Activated naive CD4-positive, alpha-beta T cell treated with anti-CD3 and anti-CD28 coated beads for 36 hours (primary cell): Measurements from ENCODE around the gene USPL1. TPM values are rescaled to one million over a fixed set of nuclear protein-coding genes. Genes with fewer than 3 reads are reported as not detected.

Experiments used
- CTCF ChIA-PET: fragments of 350-600 bp; sonication (Branson Sonifier 250); formaldehyde crosslinking; loops from one replicate; lab custom pipeline; 2021; ENCODE audit warnings: antibody characterized with exemption; lab: Charles Lee
- DNase-seq: peaks from one replicate; pipeline ENCODE4 v3.0.0-alpha.2; 2020
- H3K27ac Mint-ChIP-seq: one replicate; pipeline ENCODE4 v1.8.0; 2021; ENCODE audit warnings: mild to moderate bottlenecking, mixed read lengths
- H3K27me3 Mint-ChIP-seq: one replicate; pipeline ENCODE4 v1.8.0; 2021; ENCODE audit warnings: low read depth, mixed read lengths
- H3K36me3 Mint-ChIP-seq: one replicate; pipeline ENCODE4 v1.8.0; 2021; ENCODE audit warnings: low read depth, mixed read lengths
- H3K4me1 Mint-ChIP-seq: one replicate; pipeline ENCODE4 v1.8.0; 2021; ENCODE audit warnings: low read depth, mixed read lengths
- H3K4me3 Mint-ChIP-seq: one replicate; pipeline ENCODE4 v1.8.0; 2021; ENCODE audit warnings: mild to moderate bottlenecking, moderate library complexity, mixed read lengths
- H3K9me3 Mint-ChIP-seq: one replicate; pipeline ENCODE4 v1.8.0; 2021; ENCODE audit warnings: mixed read lengths
- intact Hi-C: fragments of 100-400 bp; cut with micrococcal nuclease; formaldehyde crosslinking; loops from one replicate; pipeline ENCODE4 v1.15.1; 2023
- total RNA-seq, 2 experiments: library from RNA; stranded (reverse); gene quantifications; one replicate each; pipeline ENCODE4 v1.2.3, GENCODE V29; 2021

The USPL1 gene
- total RNA-seq, 2 experiments from 2014 or later, result 10.7 to 11.3 TPM

GRCh38 chr13:30665638-30666037 is 47.9 kb downstream of the USPL1 start:
- Mint-ChIP-seq H3K27me3 (no peaks in the 10 kb centered on the region), H3K36me3 (no peaks in the 10 kb centered on the region), H3K27ac (no peak overlapping the region), H3K4me3 (no peak overlapping the region), H3K9me3 (no peaks in the 10 kb centered on the region), H3K4me1 (no peaks in the 10 kb centered on the region)
- DNase-seq, result no peak
- CTCF ChIA-PET, result interaction anchor here (1.2 to 1.8 kb wide), 2 partner anchors 139 to 190 kb away, joined by 3 to 4 read pairs; no protein-coding TSS in a partner anchor
- intact Hi-C loops, result no loop called here

GRCh38 chr13:30666113-30666512 is 48.4 kb downstream of the USPL1 start:
- H3K4me1 Mint-ChIP-seq, result no peaks in the 10 kb centered on the region
- intact Hi-C loops, result no loop called here
- CTCF ChIA-PET, result interaction anchor here (1.8 kb wide), 1 partner anchor 138 kb away, joined by 3 read pairs; no protein-coding TSS in a partner anchor

GRCh38 chr13:30667014-30667413 is 49.3 kb downstream of the USPL1 start:
- intact Hi-C loops, result no loop called here
- Mint-ChIP-seq H3K36me3 (no peaks in the 10 kb centered on the region), H3K27me3 (no peaks in the 10 kb centered on the region), H3K4me1 (no peaks in the 10 kb centered on the region), H3K27ac (no peak overlapping the region), H3K9me3 (no peaks in the 10 kb centered on the region), H3K4me3 (no peak overlapping the region)
- DNase-seq, result no peak
- CTCF ChIA-PET, result no interaction called here

More at GRCh38 chr13:30666113-30666512, 48.4 kb downstream of the USPL1 start:
- H3K9me3 Mint-ChIP-seq, result no peaks in the 10 kb centered on the region
- H3K27me3 Mint-ChIP-seq, result no peaks in the 10 kb centered on the region
- H3K27ac Mint-ChIP-seq, result no peak overlapping the region
- H3K36me3 Mint-ChIP-seq, result no peaks in the 10 kb centered on the region
- no peak overlapping the region for H3K4me3 Mint-ChIP-seq
- DNase-seq, result no peak

DNA sequence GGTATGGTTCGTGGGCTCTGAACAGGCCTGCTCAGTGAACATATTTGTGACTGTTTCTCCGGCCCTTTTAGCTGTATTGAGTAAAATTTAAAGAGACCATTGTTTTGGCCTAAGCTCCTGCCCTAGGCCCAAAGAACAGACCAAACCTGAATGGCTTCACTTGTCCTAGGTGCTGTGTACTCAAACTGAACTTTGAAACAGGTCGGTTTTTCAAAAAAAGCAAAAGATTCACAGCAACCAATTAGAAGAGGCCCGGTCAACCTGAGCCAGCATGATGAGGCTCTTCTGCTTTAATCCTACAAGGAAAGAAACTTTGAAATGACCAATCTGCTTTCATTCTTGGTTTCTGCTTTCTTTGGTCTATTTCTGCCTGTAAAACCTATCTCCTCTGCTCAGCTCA is 50.6 kb downstream of the USPL1 start:
- intact Hi-C loops, result no loop called here
- H3K4me1 Mint-ChIP-seq, result no peaks in the 10 kb centered on the region
- H3K27me3 Mint-ChIP-seq, result no peaks in the 10 kb centered on the region
- H3K4me3 Mint-ChIP-seq, result no peak overlapping the region
- DNase-seq, result no peak
- no peaks in the 10 kb centered on the region for H3K36me3 Mint-ChIP-seq
- CTCF ChIA-PET, result interaction anchor here (0.8 to 1.2 kb wide), 3 partner anchors 22 to 135 kb away, joined by 3 read pairs; no protein-coding TSS in a partner anchor
- no peaks in the 10 kb centered on the region for H3K9me3 Mint-ChIP-seq
- H3K27ac Mint-ChIP-seq, result no peak overlapping the region

- Mint-ChIP-seq H3K27me3 (no peaks in the 10 kb centered on the region), H3K9me3 (no peaks in the 10 kb centered on the region), H3K4me3 (no peak overlapping the region), H3K36me3 (peaks cover 1% of the 10 kb centered on the region), H3K4me1 (peaks cover 8% of the 10 kb centered on the region), H3K27ac (no peak overlapping the region)
- CTCF ChIA-PET, result no interaction called here
- no peak for DNase-seq
- intact Hi-C loops, result loop anchor here (5.0 kb wide), 1 partner anchor 491 kb away; the partner anchor contains the start of gene HSPH1
These were observed 53.6 kb downstream of the USPL1 start for GRCh38 chr13:30671271-30671815.

GRCh38 chr13:30673669-30674521 is 56.2 kb downstream of the USPL1 start:
- Mint-ChIP-seq H3K4me1 (peaks cover 8% of the 10 kb centered on the region), H3K27me3 (no peaks in the 10 kb centered on the region), H3K27ac (peak overlapping the region; percentile 41), H3K9me3 (no peaks in the 10 kb centered on the region), H3K36me3 (peaks cover 1% of the 10 kb centered on the region), H3K4me3 (peak overlapping the region; percentile 82)
- CTCF ChIA-PET, result no interaction called here
- peak; percentile 84 for DNase-seq
- intact Hi-C loops, result loop anchor here (1.0 to 5.0 kb wide), 5 partner anchors 57 to 488 kb away; partner anchors contain the start of genes HSPH1 and USPL1

GRCh38 chr13:30675717-30676116 is 58.0 kb downstream of the USPL1 start:
- no peak overlapping the region for H3K4me3 Mint-ChIP-seq
- intact Hi-C loops, result loop anchor here (2.0 kb wide), 2 partner anchors 65 to 369 kb away; no protein-coding TSS in a partner anchor
- H3K9me3 Mint-ChIP-seq, result no peaks in the 10 kb centered on the region
- H3K4me1 Mint-ChIP-seq, result peaks cover 11% of the 10 kb centered on the region
- no peaks in the 10 kb centered on the region for H3K27me3 Mint-ChIP-seq
- CTCF ChIA-PET, result interaction anchor here (0.9 kb wide), 1 partner anchor 117 kb away, joined by 4 read pairs; no protein-coding TSS in a partner anchor
- H3K27ac Mint-ChIP-seq, result no peak overlapping the region
- peaks cover 1% of the 10 kb centered on the region for H3K36me3 Mint-ChIP-seq
- DNase-seq, result no peak

- H3K36me3 Mint-ChIP-seq, result peaks cover 1% of the 10 kb centered on the region
- no peak overlapping the region for H3K27ac Mint-ChIP-seq
- intact Hi-C loops, result no loop called here
- H3K9me3 Mint-ChIP-seq, result no peaks in the 10 kb centered on the region
- no peaks in the 10 kb centered on the region for H3K27me3 Mint-ChIP-seq
- CTCF ChIA-PET, result interaction anchor here (0.6 kb wide), 1 partner anchor 28 kb away, joined by 3 read pairs; no protein-coding TSS in a partner anchor
- no peak overlapping the region for H3K4me3 Mint-ChIP-seq
- H3K4me1 Mint-ChIP-seq, result peaks cover 11% of the 10 kb centered on the region
- DNase-seq, result no peak
These were observed 59.0 kb downstream of the USPL1 start for GRCh38 chr13:30676672-30677071.

DNA sequence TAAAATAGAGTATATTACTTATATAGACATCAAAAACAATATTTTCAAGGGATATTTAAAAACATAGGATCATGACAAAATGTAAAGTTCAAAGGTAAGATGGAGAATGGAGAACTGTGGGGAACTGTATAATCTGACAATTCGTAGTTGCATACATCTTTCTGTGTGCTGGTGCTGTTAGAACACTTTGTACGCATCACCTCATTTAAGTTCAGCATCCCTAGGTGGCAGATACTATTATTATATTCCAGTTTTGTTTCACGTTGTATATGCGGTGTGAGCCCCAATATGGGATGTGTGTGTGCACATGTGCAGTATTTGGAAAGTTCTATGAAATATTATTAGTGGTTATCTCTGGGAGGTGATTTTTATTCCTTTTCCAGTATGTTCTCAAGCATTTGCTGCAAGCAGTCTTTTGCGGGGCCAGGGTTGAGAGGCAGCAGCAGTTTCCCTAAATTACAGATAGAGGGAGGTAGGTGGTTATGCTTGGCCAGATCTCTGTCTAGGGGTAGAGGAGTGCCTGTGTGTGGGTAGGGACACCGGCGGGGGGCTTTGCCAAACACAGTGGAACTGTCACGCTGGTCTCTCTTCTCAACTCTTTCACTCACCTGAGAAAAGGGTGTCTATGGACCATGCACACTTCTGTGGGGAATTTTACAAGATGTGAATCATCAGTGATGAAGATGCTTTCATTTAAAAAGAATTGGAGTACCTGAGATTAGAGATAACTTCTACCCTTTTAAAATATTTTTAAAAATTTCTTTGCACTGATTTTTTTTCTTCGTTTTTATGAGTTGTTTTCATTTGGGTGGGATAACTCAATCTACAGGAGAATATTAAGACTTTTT is 62.0 kb downstream of the USPL1 start:
- CTCF ChIA-PET, result interaction anchor here (0.6 to 1.2 kb wide), 2 partner anchors 58 to 124 kb away, joined by 3 to 5 read pairs; no protein-coding TSS in a partner anchor
- H3K27me3 Mint-ChIP-seq, result no peaks in the 10 kb centered on the region

DNA sequence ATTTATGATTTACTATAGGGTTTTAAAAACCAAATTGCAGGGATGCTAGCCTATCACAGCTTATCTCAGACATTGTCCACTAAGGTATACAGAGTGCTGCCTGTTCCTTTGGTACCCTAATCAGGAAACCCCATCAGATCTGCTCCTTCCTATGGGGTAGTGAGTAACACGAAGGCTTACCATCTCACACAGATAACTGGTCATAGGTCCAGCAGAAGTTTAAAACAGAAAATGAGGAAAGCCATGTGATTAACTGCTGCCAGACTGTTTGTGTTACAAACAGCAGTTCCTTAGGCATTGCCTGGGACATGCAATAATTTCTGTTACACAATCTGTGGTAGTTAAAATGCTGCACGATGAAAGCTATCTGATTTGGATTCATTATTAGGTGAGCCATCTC is 64.1 kb downstream of the USPL1 start:
- intact Hi-C loops, result no loop called here
- Mint-ChIP-seq H3K4me3 (no peak overlapping the region), H3K4me1 (peaks cover 4% of the 10 kb centered on the region), H3K9me3 (no peaks in the 10 kb centered on the region), H3K27ac (no peak overlapping the region), H3K27me3 (no peaks in the 10 kb centered on the region), H3K36me3 (no peaks in the 10 kb centered on the region)
- DNase-seq, result no peak
- CTCF ChIA-PET, result interaction anchor here (1.1 to 2.0 kb wide), 2 partner anchors 23 to 121 kb away, joined by 3 to 8 read pairs; no protein-coding TSS in a partner anchor

More for the DNA sequence above, 62.0 kb downstream of the USPL1 start:
- H3K4me1 Mint-ChIP-seq, result peaks cover 4% of the 10 kb centered on the region
- H3K4me3 Mint-ChIP-seq, result no peak overlapping the region
- DNase-seq, result peak; percentile 54
- no peaks in the 10 kb centered on the region for H3K36me3 Mint-ChIP-seq
- H3K9me3 Mint-ChIP-seq, result no peaks in the 10 kb centered on the region
- intact Hi-C loops, result loop anchor here (1.0 kb wide), 4 partner anchors 61 to 365 kb away; no protein-coding TSS in a partner anchor
- no peak overlapping the region for H3K27ac Mint-ChIP-seq

GRCh38 chr13:30685320-30685859 is 67.7 kb downstream of the USPL1 start:
- Mint-ChIP-seq H3K27me3 (no peaks in the 10 kb centered on the region), H3K4me1 (peaks cover 5% of the 10 kb centered on the region), H3K27ac (no peak overlapping the region), H3K9me3 (peaks cover 2% of the 10 kb centered on the region), H3K4me3 (no peak overlapping the region), H3K36me3 (no peaks in the 10 kb centered on the region)
- intact Hi-C loops, result no loop called here
- CTCF ChIA-PET, result interaction anchor here (0.6 kb wide), 1 partner anchor 56 kb away, joined by 6 read pairs; no protein-coding TSS in a partner anchor
- DNase-seq, result no peak
